Uterus (tissue), 2 donors: ENCODE data around the gene OXSM.

Experiments used
- CTCF ChIP-seq, 4 experiments: fragments of 200-600 bp in 2 of 4; fragments of 450-650 bp in 2 of 4; sonication (generic) in 2 of 4; IDR thresholded peaks; one replicate each; pipeline ENCODE4 v1.5.1; 2016 to 2019; ENCODE audit warnings: antibody characterized with exemption in 4 of 4, mild to moderate bottlenecking in 2 of 4, moderate library complexity in 1 of 4
- POLR2A ChIP-seq, 2 donors: fragments of 450-650 bp; IDR thresholded peaks; one replicate each; pipeline ENCODE4 v1.6.1; 2016; ENCODE audit warnings: antibody characterized with exemption in 2 of 2, mild to moderate bottlenecking in 1 of 2, moderate library complexity in 1 of 2

- TF ChIP-seq CTCF (IDR thresholded peaks at IDR 0.05): no peak
- no peak for TF ChIP-seq POLR2A (IDR thresholded peaks at IDR 0.05)
These were observed 13.9 kb downstream of the OXSM start for GRCh38 chr3:25803833-25804232.
